ENCODE measurements around the gene SBF2.

Gene SBF2

DNA sequence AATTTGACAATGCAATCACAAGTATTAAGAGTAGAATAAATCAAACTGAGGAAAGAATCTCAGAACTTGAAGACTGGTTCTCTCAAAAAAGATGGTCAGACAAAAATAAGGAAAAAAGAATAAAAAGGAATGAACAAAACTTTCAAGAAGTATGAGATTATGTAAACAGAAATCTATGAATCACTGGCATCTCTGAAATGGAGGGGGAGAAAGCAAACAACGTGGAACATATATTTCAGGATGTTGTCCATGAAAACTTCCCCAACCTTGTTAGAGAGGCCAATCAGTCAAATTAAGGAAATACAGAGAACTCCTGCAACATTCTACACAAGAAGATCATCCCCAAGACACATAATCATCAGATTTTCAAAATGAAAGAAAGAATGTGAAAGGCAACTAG is 235.7 kb downstream of the SBF2 start:
- Histone ChIP-seq H3K27ac (no peak overlapping the region), H3K4me3 (no peak overlapping the region)
- DNase-seq (ENCODE audit: low spot score): no peak
- TF ChIP-seq, protein P1, sequence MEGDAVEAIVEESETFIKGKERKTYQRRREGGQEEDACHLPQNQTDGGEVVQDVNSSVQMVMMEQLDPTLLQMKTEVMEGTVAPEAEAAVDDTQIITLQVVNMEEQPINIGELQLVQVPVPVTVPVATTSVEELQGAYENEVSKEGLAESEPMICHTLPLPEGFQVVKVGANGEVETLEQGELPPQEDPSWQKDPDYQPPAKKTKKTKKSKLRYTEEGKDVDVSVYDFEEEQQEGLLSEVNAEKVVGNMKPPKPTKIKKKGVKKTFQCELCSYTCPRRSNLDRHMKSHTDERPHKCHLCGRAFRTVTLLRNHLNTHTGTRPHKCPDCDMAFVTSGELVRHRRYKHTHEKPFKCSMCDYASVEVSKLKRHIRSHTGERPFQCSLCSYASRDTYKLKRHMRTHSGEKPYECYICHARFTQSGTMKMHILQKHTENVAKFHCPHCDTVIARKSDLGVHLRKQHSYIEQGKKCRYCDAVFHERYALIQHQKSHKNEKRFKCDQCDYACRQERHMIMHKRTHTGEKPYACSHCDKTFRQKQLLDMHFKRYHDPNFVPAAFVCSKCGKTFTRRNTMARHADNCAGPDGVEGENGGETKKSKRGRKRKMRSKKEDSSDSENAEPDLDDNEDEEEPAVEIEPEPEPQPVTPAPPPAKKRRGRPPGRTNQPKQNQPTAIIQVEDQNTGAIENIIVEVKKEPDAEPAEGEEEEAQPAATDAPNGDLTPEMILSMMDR (IDR thresholded peaks at IDR 0.05): no peak

DNA sequence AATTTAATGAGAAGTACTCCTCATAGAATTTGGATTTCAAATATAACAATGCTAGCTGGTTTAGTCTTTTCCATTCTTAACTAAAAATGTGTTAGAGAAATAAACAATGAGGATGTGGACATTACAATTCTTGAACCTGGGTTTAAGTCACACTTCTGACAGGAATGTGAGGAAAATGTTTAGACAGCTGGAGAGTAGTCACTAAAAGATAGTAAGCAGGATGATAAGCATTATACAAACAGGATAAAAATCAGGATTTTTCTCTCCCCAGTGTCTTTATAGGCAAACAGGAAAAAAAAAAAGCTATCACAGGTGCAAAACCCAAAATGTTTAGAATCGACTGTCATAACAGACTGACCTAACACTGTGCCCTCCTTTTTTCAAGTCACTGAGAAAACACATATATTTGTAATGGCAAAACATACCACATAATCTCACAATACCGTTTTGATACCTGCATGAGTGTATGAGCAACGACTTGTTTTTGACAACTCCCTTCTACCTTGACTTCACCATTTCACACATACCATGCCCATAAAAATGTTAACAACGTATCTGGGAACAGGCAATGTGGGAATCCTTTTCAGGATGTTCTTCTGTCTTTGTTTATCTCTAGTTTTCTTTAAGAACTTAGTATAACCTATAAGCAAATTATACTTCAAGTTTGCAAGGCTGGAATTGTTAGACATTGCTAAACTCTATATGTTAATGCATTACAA is 242.0 kb downstream of the SBF2 start:
- Histone ChIP-seq H3K27ac (no peak overlapping the region), H3K4me3 (no peak overlapping the region)
- DNase-seq (ENCODE audit: low spot score): no peak
- TF ChIP-seq, protein P1 (IDR thresholded peaks at IDR 0.05): no peak

DNA sequence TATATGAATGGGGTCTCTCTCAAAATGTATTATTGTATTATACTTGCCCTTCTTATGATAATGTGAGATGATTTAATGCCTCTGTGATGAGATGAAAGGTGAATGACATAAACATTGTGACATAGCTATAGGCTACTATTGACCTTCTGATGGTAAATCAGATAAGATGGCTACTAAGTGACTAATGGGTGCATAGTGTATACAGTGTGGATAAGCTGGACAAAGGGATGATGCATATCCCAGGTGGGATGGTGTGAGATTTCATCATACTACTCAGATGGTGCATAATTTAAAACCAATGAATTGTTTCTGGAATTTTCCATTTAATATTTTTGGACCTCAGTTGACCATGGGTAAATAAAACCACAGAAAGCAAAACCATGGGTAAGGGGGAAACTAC is 243.5 kb downstream of the SBF2 start:
- Histone ChIP-seq H3K4me3 (no peak overlapping the region), H3K27ac (no peak overlapping the region)
- DNase-seq (ENCODE audit: low spot score): no peak
- TF ChIP-seq, protein P1 (IDR thresholded peaks at IDR 0.05): no peak

DNA sequence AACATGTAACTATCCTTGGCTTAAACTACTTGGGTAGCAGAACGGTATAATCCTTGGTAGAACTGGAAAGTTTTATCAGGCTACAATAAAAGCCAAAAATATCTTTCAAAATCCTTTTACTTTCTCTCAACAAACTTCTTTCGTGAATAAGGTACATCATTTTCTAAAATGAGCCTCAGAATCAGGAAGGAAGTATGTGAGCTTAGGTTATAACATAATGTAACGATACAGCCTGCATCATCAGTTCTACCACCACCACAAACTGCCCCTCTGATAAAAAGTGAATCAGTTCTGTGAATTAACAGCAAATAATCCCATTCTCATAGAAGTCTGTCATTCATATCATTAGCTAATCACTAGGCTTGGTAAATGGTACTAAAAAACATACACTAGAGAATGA is 244.3 kb downstream of the SBF2 start:
- no peak overlapping the region for H3K27ac ChIP-seq
- TF ChIP-seq, protein P1 (IDR thresholded peaks at IDR 0.05): no peak
- no peak overlapping the region for H3K4me3 ChIP-seq
- no peak for DNase-seq (ENCODE audit: low spot score)

DNA sequence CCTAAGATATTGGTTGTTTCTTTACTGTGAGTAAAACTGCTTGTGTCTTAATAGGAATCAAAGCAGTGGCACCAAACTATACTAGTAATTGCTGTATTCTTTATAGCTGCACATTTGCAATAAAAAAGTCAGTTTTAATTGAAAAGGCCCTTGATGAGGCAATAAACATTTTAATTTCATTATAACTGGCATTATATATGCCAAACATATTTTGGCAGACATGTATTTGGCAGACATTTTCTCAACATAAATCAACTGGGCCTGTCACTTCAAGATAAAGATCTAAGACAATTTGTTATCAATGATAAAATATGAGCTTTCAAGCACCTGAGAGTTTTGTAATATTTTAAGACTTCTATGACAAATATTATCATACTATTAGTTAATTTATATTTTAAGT is 245.7 kb downstream of the SBF2 start:
- no peak for DNase-seq (ENCODE audit: low spot score)
- Histone ChIP-seq H3K27ac (no peak overlapping the region), H3K4me3 (no peak overlapping the region)
- TF ChIP-seq, protein P1 (IDR thresholded peaks at IDR 0.05): no peak

DNA sequence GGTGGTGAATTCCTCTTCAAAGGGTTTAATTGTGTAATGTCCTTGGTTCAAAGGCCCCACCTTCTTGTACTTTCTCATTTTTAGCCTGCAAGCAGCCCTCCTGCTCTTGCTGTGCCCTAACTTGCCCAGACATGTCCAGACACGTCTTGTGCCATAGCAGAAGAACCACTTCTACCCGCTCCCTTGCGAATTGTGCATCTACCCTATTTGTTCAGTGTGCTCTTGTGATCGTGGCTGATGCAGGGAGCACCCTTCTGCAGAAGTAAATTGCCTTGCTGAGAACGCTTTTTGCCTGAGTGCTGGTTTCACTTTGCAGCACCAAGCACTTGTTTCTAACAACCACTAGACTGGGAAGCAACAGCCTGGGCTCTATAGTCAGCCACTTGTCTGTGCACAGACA is 249.4 kb downstream of the SBF2 start:
- Histone ChIP-seq H3K4me3 (no peak overlapping the region), H3K27ac (no peak overlapping the region)
- TF ChIP-seq, protein P1 (IDR thresholded peaks at IDR 0.05): no peak
- no peak for DNase-seq (ENCODE audit: low spot score)

DNA sequence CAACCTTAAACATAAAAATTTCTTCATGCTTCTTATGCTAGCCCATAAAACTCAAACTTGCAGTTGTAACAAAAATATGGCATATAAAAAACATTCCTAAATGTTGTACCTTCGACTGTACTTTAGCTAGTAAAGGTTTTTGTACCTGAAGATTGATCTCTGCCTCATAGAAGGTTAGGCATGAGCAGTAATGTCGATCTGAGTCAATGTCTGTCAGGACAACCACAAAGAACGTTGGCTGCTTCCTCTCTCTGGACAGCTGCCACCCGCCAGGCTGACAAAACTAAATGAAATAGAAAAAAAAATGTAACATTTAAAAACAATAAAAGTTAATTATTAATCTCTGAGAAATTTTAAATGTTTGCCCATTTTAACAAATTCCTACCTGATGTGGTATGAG is 251.3 kb downstream of the SBF2 start:
- TF ChIP-seq, protein P1 (IDR thresholded peaks at IDR 0.05): no peak
- no peak for DNase-seq (ENCODE audit: low spot score)
- no peak overlapping the region for H3K27ac ChIP-seq
- H3K4me3 ChIP-seq: no peak overlapping the region
